Esophagus mucosa (tissue), 1 donor: ENCODE measurements around the gene ASAP2. TPM values are rescaled to one million over a fixed set of nuclear protein-coding genes. Genes with fewer than 3 reads are reported as not detected.

ENCODE experiments used
- ATAC-seq: fragments of 200-7000 bp; cut with Tn5 transposase; one replicate; pipeline ENCODE4 v1.9.1; 2020
- total RNA-seq: library from RNA; stranded (reverse); gene quantifications from one replicate; pipeline ENCODE4 v1.2.4, GENCODE V29; 2023
- donor health status: DM: yes; HTN: yes; CAD: no.

ASAP2 gene
- total RNA-seq, 1 donor from 2014 or later: 6.4 TPM

- no peak for ATAC-seq
These were observed 72.8 kb downstream of the ASAP2 start for GRCh38 chr2:9279426-9279825.

GRCh38 chr2:9280224-9280623 lies 73.6 kb downstream of the ASAP2 start:
- no peak for ATAC-seq

GRCh38 chr2:9281145-9281544 lies 74.5 kb downstream of the ASAP2 start:
- ATAC-seq: no peak

GRCh38 chr2:9282128-9283112 lies 75.8 kb downstream of the ASAP2 start:
- ATAC-seq: no peak

GRCh38 chr2:9284521-9285297 lies 78.1 kb downstream of the ASAP2 start:
- no peak for ATAC-seq

- ATAC-seq: no peak
These were observed 78.8 kb downstream of the ASAP2 start for GRCh38 chr2:9285385-9285920.

GRCh38 chr2:9285921-9286320 lies 79.3 kb downstream of the ASAP2 start:
- ATAC-seq: no peak

- no peak for ATAC-seq
These were observed 80.2 kb downstream of the ASAP2 start for GRCh38 chr2:9286554-9287399.

GRCh38 chr2:9287400-9288045 lies 80.9 kb downstream of the ASAP2 start:
- ATAC-seq: peak; percentile 77

- no peak for ATAC-seq
These were observed 81.6 kb downstream of the ASAP2 start for GRCh38 chr2:9288233-9288632.

GRCh38 chr2:9288681-9289338 lies 82.2 kb downstream of the ASAP2 start:
- no peak for ATAC-seq

GRCh38 chr2:9291331-9291730 lies 84.7 kb downstream of the ASAP2 start:
- ATAC-seq: no peak

GRCh38 chr2:9291866-9292265 lies 85.3 kb downstream of the ASAP2 start:
- no peak for ATAC-seq

- no peak for ATAC-seq
These were observed 85.8 kb downstream of the ASAP2 start for GRCh38 chr2:9292426-9292825.

- no peak for ATAC-seq
These were observed 88.2 kb downstream of the ASAP2 start for GRCh38 chr2:9294764-9295163.

- ATAC-seq: no peak
These were observed 89.9 kb downstream of the ASAP2 start for GRCh38 chr2:9296559-9296958.

GRCh38 chr2:9297156-9297555 lies 90.5 kb downstream of the ASAP2 start:
- ATAC-seq: no peak

- ATAC-seq: no peak
These were observed 91.2 kb downstream of the ASAP2 start for GRCh38 chr2:9297807-9298206.

- no peak for ATAC-seq
These were observed 92.0 kb downstream of the ASAP2 start for GRCh38 chr2:9298583-9298982.

- no peak for ATAC-seq
These were observed 92.8 kb downstream of the ASAP2 start for GRCh38 chr2:9299161-9300100.
